Neuron (in vitro differentiated cells): ENCODE results near the gene DLG4.
A peak's percentile ranks its signal among the peaks of the same experiment; 100 is the strongest.
"Not testable (repeated sequence)": the region's sequence is repeated elsewhere in the genome, so short reads cannot be mapped to it uniquely, and the experiment has no call there.

Experiments used
- H2AFZ ChIP-seq: one replicate; pipeline ENCODE4 v1.6.1; 2013; ENCODE audit warnings: low read depth, mild to moderate bottlenecking, inconsistent platforms, low read length, moderate library complexity
- H3K27me3 ChIP-seq: one replicate; pipeline ENCODE4 v1.6.1; 2013; ENCODE audit warnings: low read length; ENCODE audit not compliant: insufficient read depth
- H3K36me3 ChIP-seq: one replicate; pipeline ENCODE4 v1.6.1; 2013; ENCODE audit warnings: low read length; ENCODE audit not compliant: insufficient read depth
- H3K4me1 ChIP-seq: one replicate; pipeline ENCODE4 v1.6.1; 2013; ENCODE audit warnings: low read length; ENCODE audit not compliant: insufficient read depth
- H3K4me3 ChIP-seq: 2 replicates; pipeline ENCODE4 v1.5.1; 2013; ENCODE audit warnings: mild to moderate bottlenecking, low read length, moderate library complexity
- H3K9me3 ChIP-seq: one replicate; pipeline ENCODE4 v1.6.1; 2013; ENCODE audit warnings: low read length

DLG4 gene

GRCh38 chr17:7254511-7254910, 34.9 kb upstream of the DLG4 start:
- Histone ChIP-seq H3K9me3 (no peaks in the 10 kb centered on the region), H3K27me3 (no peaks in the 10 kb centered on the region), H3K4me1 (peaks cover 19% of the 10 kb centered on the region), H3K4me3 (no peak overlapping the region), H3K36me3 (peaks cover 50% of the 10 kb centered on the region), H2AFZ (no peak overlapping the region)

- H3K4me3 ChIP-seq, result peak overlapping the region; percentile 92
- no peaks in the 10 kb centered on the region for H3K9me3 ChIP-seq
- H2AFZ ChIP-seq, result no peak overlapping the region
- H3K4me1 ChIP-seq, result peaks cover 26% of the 10 kb centered on the region
- H3K36me3 ChIP-seq, result peaks cover 36% of the 10 kb centered on the region
- no peaks in the 10 kb centered on the region for H3K27me3 ChIP-seq
Observed at GRCh38 chr17:7253082-7253481, 33.4 kb upstream of the DLG4 start.

GRCh38 chr17:7252176-7253043, 32.8 kb upstream of the DLG4 start, which contains the start of gene ELP5:
TSS of gene ELP5 (plus strand) at chr17:7252215. CDS start at chr17:7252551, 336 bp downstream.
- H2AFZ ChIP-seq, result peak within 1 kb of the TSS; percentile 47
- H3K36me3 ChIP-seq, result peaks cover 33% of the 10 kb centered on the region
- peak within 1 kb of the TSS; percentile 92 for H3K4me3 ChIP-seq
- H3K27me3 ChIP-seq, result no peaks in the 10 kb centered on the region
- H3K9me3 ChIP-seq, result no peaks in the 10 kb centered on the region
- peaks cover 26% of the 10 kb centered on the region for H3K4me1 ChIP-seq

- Histone ChIP-seq H3K36me3 (peaks cover 35% of the 10 kb centered on the region), H3K9me3 (no peaks in the 10 kb centered on the region), H2AFZ (peak within 1 kb of the TSS; percentile 47), H3K4me3 (peak within 1 kb of the TSS; percentile 92), H3K4me1 (peaks cover 26% of the 10 kb centered on the region), H3K27me3 (no peaks in the 10 kb centered on the region)
Observed at GRCh38 chr17:7251661-7252175, 32.1 kb upstream of the DLG4 start, which contains the start of gene CTDNEP1. TSS of gene CTDNEP1 (minus strand) at chr17:7251734. CDS start at chr17:7251296, 438 bp downstream.

- Histone ChIP-seq H3K9me3 (no peaks in the 10 kb centered on the region), H3K4me3 (peak overlapping the region; percentile 92), H3K36me3 (peaks cover 35% of the 10 kb centered on the region), H3K27me3 (no peaks in the 10 kb centered on the region), H2AFZ (no peak overlapping the region), H3K4me1 (peaks cover 26% of the 10 kb centered on the region)
Observed at GRCh38 chr17:7250695-7251627, 31.3 kb upstream of the DLG4 start.

GRCh38 chr17:7249830-7250229, 30.2 kb upstream of the DLG4 start:
- Histone ChIP-seq H3K36me3 (peaks cover 31% of the 10 kb centered on the region), H3K27me3 (no peaks in the 10 kb centered on the region), H3K9me3 (no peaks in the 10 kb centered on the region), H2AFZ (no peak overlapping the region), H3K4me1 (peaks cover 26% of the 10 kb centered on the region), H3K4me3 (peak overlapping the region; percentile 92)

- H3K27me3 ChIP-seq, result no peaks in the 10 kb centered on the region
- no peak overlapping the region for H2AFZ ChIP-seq
- H3K4me3 ChIP-seq, result no peak overlapping the region
- H3K9me3 ChIP-seq, result no peaks in the 10 kb centered on the region
- H3K36me3 ChIP-seq, result peaks cover 31% of the 10 kb centered on the region
- peaks cover 26% of the 10 kb centered on the region for H3K4me1 ChIP-seq
Observed at GRCh38 chr17:7249214-7249613, 29.6 kb upstream of the DLG4 start.

GRCh38 chr17:7248796-7249195, 29.2 kb upstream of the DLG4 start:
- no peaks in the 10 kb centered on the region for H3K27me3 ChIP-seq
- no peaks in the 10 kb centered on the region for H3K9me3 ChIP-seq
- H2AFZ ChIP-seq, result no peak overlapping the region
- H3K4me1 ChIP-seq, result peaks cover 26% of the 10 kb centered on the region
- no peak overlapping the region for H3K4me3 ChIP-seq
- H3K36me3 ChIP-seq, result peaks cover 31% of the 10 kb centered on the region

GRCh38 chr17:7246779-7247178, 27.1 kb upstream of the DLG4 start:
- no peak overlapping the region for H3K4me3 ChIP-seq
- H3K9me3 ChIP-seq, result no peaks in the 10 kb centered on the region
- peaks cover 27% of the 10 kb centered on the region for H3K36me3 ChIP-seq
- H3K4me1 ChIP-seq, result peaks cover 24% of the 10 kb centered on the region
- H2AFZ ChIP-seq, result no peak overlapping the region
- H3K27me3 ChIP-seq, result no peaks in the 10 kb centered on the region

GRCh38 chr17:7243838-7244237, 24.2 kb upstream of the DLG4 start:
- H2AFZ ChIP-seq, H3K9me3 ChIP-seq, H3K4me3 ChIP-seq, H3K27me3 ChIP-seq: not testable (repeated sequence)
- peaks cover 28% of the 10 kb centered on the region for H3K4me1 ChIP-seq
- peaks cover 44% of the 10 kb centered on the region for H3K36me3 ChIP-seq

GRCh38 chr17:7243453-7243729, 23.8 kb upstream of the DLG4 start:
- Histone ChIP-seq H3K27me3 (no peaks in the 10 kb centered on the region), H3K4me3 (peak overlapping the region; percentile 80), H3K4me1 (peaks cover 26% of the 10 kb centered on the region), H2AFZ (no peak overlapping the region), H3K36me3 (peaks cover 44% of the 10 kb centered on the region), H3K9me3 (no peaks in the 10 kb centered on the region)

GRCh38 chr17:7242717-7243452, 23.2 kb upstream of the DLG4 start:
- Histone ChIP-seq H3K4me3 (peak overlapping the region; percentile 80), H2AFZ (peak overlapping the region; percentile 60), H3K36me3 (peaks cover 44% of the 10 kb centered on the region), H3K9me3 (no peaks in the 10 kb centered on the region), H3K27me3 (no peaks in the 10 kb centered on the region), H3K4me1 (peaks cover 26% of the 10 kb centered on the region)
